Mesodermal cell (in vitro differentiated cells): Measurements from ENCODE around the gene PROP1.
A peak's percentile ranks its signal among the peaks of the same experiment; 100 is the strongest.
"Not testable (repeated sequence)": the region's sequence is repeated elsewhere in the genome, so short reads cannot be mapped to it uniquely, and the experiment has no call there.

ENCODE experiments used
- H3K27ac ChIP-seq: 2 replicates; pipeline ENCODE4 v1.7.0; 2013; ENCODE audit warnings: mild to moderate bottlenecking, low read depth, low read length, moderate library complexity; ENCODE audit not compliant: severe bottlenecking
- H3K36me3 ChIP-seq: 2 replicates; pipeline ENCODE4 v1.7.1; 2013; ENCODE audit warnings: mild to moderate bottlenecking, low read length, moderate library complexity; ENCODE audit not compliant: control insufficient read depth, insufficient read depth
- H3K4me1 ChIP-seq: one replicate; pipeline ENCODE4 v1.7.1; 2013; ENCODE audit warnings: mild to moderate bottlenecking, low read length; ENCODE audit not compliant: insufficient read depth, control insufficient read depth, poor library complexity, severe bottlenecking
- H3K4me3 ChIP-seq: 2 replicates; pipeline ENCODE4 v1.7.0; 2013; ENCODE audit warnings: low read length, control low read depth, mild to moderate bottlenecking; ENCODE audit not compliant: insufficient read depth, poor library complexity, severe bottlenecking; ENCODE audit errors: extremely low read depth
- H3K9me3 ChIP-seq: 2 replicates; pipeline ENCODE4 v1.7.1; 2013; ENCODE audit warnings: mild to moderate bottlenecking, low read length, moderate library complexity; ENCODE audit not compliant: control insufficient read depth
- WGBS, 2 experiments: methylation state at CpG; one replicate each; pipeline ENCODE4 v1.1.5; 2013; ENCODE audit warnings: missing lambda C conversion rate in 2 of 2; ENCODE audit not compliant: insufficient coverage in 2 of 2; 5-methylcytosine and 5-hydroxymethylcytosine counted together

Gene PROP1

GRCh38 chr5:177943805-177944736 is 52.0 kb downstream of the PROP1 start:
- H3K9me3 ChIP-seq, H3K4me1 ChIP-seq, H3K27ac ChIP-seq, H3K36me3 ChIP-seq: not testable (repeated sequence)
- H3K4me3 ChIP-seq: peak overlapping the region; percentile 11
- 0 to 11% methylated on average over 1 to 5 of the region's 66 CpGs for WGBS, 2 experiments

GRCh38 chr5:177942896-177943295 is 53.1 kb downstream of the PROP1 start:
- not testable (repeated sequence) for H3K4me3 ChIP-seq, H3K9me3 ChIP-seq, H3K4me1 ChIP-seq, H3K27ac ChIP-seq, H3K36me3 ChIP-seq
- no CpG with 5 or more reads among the region's 3 CpGs for WGBS, 2 experiments
